Breast epithelium (tissue), 4 donors: ENCODE data around the gene RIPOR3. TPM values are rescaled to one million over a fixed set of nuclear protein-coding genes. Genes with fewer than 3 reads are reported as not detected.

Experiments
- DNase-seq, 2 donors: peaks; one replicate each; pipeline ENCODE4 v3.0.0-alpha.2; 2019; ENCODE audit warnings: low spot score in 2 of 2
- H3K27ac ChIP-seq, 2 donors: fragments of 200-600 bp; sonication (generic) in 1 of 2; one replicate each; pipeline ENCODE4 v1.5.1; 2016 to 2019; ENCODE audit warnings: mild to moderate bottlenecking in 1 of 2
- H3K27me3 ChIP-seq, 2 donors: fragments of 200-600 bp; sonication (generic) in 1 of 2; one replicate each; pipeline versions ENCODE4 v1.5.1 to v1.6.0; 2017 to 2019; ENCODE audit warnings: control low read depth in 1 of 2, mild to moderate bottlenecking in 1 of 2
- H3K36me3 ChIP-seq: fragments of 200-600 bp; one replicate; pipeline ENCODE4 v1.5.1; 2019
- H3K4me1 ChIP-seq, 2 donors: fragments of 200-600 bp; sonication (generic); one replicate each; pipeline ENCODE4 v1.5.1; 2016 to 2019; ENCODE audit warnings: control low read depth in 1 of 2
- H3K4me3 ChIP-seq, 3 donors: fragments of 200-600 bp; sonication (generic); 1 replicate in 2 of 3; 2 replicates in 1 of 3; pipeline ENCODE4 v1.5.1; 2016 to 2019; ENCODE audit warnings: mild to moderate bottlenecking in 3 of 3, moderate library complexity in 2 of 3
- H3K9me3 ChIP-seq, 2 donors: fragments of 200-600 bp; sonication (generic) in 1 of 2; one replicate each; pipeline ENCODE4 v1.5.1; 2016 to 2019; ENCODE audit warnings: control low read depth in 1 of 2
- POLR2A ChIP-seq: fragments of 450-650 bp; IDR thresholded peaks from one replicate; pipeline ENCODE4 v1.6.1; 2016; ENCODE audit warnings: antibody characterized with exemption, mild to moderate bottlenecking, moderate library complexity
- POLR2AphosphoS5 ChIP-seq, 3 donors: sonication (generic); formaldehyde crosslinking; IDR thresholded peaks; one replicate each; pipeline ENCODE4 v1.6.1; 2017; ENCODE audit warnings: antibody characterized with exemption in 3 of 3
- intact Hi-C: fragments of 100-400 bp; cut with DNase I; formaldehyde crosslinking; loops from one replicate; pipeline ENCODE4 v1.15.1; 2023; ENCODE audit warnings: low total_unique reads
- total RNA-seq, 3 donors: library from RNA; depleted of rRNA; stranded (reverse); fragments of >200 nt; gene quantifications; one replicate each; pipeline ENCODE4 v1.1.0, GENCODE V29; 2016
- TF ChIP-seq, protein P1 (sequence below), 3 donors: fragments of 450-650 bp; IDR thresholded peaks; one replicate each; pipeline ENCODE4 v1.5.1; 2016 to 2017; ENCODE audit warnings: antibody characterized with exemption in 3 of 3, mild to moderate bottlenecking in 3 of 3, moderate library complexity in 3 of 3

Gene RIPOR3
- total RNA-seq, 3 donors from 2014 or later, result 4.5 to 35.5 (median 26.9) TPM

DNA sequence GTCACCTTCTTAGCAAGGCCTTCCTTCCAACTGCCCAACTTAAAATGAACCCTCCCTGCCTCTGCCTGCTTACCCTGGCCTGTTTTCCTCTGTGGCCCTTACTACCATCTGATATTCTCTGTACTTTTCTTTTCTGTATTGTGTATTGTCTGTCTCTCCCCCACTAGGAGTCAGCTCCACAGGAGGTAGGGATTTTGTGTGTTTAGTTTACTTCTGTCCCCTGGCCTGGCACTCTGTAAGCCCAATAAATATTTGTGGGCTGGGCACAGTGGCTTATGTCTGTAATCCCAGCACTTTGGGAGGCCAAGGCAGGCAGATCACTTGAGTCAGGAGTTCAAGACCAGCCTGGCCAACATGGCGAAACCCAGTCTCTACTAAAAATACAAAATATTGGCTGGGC, 72.8 kb downstream of the RIPOR3 start:
- H3K9me3 ChIP-seq, result peaks cover 7 to 9% of the 10 kb centered on the region in 2 donors
- no peak overlapping the region for H3K4me3 ChIP-seq
- no peaks in the 10 kb centered on the region for H3K36me3 ChIP-seq
- no peaks in the 10 kb centered on the region for H3K27me3 ChIP-seq
- no peak overlapping the region for H3K27ac ChIP-seq
- no peaks in the 10 kb centered on the region for H3K4me1 ChIP-seq
- TF ChIP-seq POLR2A (no peak), POLR2AphosphoS5 (IDR thresholded peaks at IDR 0.05) (no peak)
- TF ChIP-seq, protein P1, sequence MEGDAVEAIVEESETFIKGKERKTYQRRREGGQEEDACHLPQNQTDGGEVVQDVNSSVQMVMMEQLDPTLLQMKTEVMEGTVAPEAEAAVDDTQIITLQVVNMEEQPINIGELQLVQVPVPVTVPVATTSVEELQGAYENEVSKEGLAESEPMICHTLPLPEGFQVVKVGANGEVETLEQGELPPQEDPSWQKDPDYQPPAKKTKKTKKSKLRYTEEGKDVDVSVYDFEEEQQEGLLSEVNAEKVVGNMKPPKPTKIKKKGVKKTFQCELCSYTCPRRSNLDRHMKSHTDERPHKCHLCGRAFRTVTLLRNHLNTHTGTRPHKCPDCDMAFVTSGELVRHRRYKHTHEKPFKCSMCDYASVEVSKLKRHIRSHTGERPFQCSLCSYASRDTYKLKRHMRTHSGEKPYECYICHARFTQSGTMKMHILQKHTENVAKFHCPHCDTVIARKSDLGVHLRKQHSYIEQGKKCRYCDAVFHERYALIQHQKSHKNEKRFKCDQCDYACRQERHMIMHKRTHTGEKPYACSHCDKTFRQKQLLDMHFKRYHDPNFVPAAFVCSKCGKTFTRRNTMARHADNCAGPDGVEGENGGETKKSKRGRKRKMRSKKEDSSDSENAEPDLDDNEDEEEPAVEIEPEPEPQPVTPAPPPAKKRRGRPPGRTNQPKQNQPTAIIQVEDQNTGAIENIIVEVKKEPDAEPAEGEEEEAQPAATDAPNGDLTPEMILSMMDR (IDR thresholded peaks at IDR 0.05), result no peak
- intact Hi-C loops, result no loop called here
- no peak for DNase-seq

DNA sequence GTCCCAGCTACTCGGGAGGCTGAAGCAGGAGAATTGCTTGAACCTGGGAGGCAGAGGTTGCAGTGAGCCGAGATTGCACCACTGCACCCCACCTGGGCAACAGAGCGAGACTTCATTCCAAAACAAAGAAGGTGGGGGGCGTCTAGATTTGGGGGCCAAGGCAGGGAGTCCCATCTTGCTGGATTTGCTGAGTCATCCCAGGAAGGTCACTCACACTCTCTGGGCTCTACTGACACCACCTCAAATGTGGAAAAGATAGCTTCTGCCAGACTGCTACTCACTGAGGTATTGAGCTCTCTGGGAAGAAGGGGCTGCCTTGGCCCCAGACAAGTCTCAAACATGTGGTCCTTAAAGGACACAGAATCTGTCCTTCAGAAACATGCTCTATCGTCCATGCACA, 74.3 kb downstream of the RIPOR3 start:
- Histone ChIP-seq H3K4me3 (no peak overlapping the region), H3K4me1 (no peaks in the 10 kb centered on the region), H3K9me3 (peaks cover 7 to 9% of the 10 kb centered on the region in 2 donors), H3K27ac (no peak overlapping the region), H3K27me3 (no peaks in the 10 kb centered on the region), H3K36me3 (no peaks in the 10 kb centered on the region)
- DNase-seq, result no peak
- intact Hi-C loops, result no loop called here
- TF ChIP-seq POLR2A (no peak), POLR2AphosphoS5 (IDR thresholded peaks at IDR 0.05) (no peak)
- TF ChIP-seq, protein P1 (IDR thresholded peaks at IDR 0.05), result no peak

DNA sequence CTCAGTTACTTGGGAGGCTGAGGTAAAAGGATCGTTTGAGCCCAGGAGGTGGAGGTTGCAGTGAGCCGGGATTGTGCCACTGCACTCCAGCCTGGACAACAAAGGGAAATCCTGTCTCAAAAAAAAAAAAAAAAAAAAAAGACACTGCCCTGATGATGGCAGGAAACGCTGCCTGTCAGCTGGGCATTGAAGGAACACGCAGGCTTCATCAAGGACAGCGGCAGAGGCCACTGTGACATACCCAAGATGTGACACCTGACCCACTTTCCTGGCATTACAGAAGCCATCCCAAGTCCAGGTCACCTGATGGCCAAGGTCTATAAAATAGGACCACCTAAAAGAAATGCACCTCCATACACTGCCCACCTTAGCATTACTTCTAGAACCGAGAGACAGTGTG, 75.9 kb downstream of the RIPOR3 start:
- H3K36me3 ChIP-seq, result no peaks in the 10 kb centered on the region
- H3K27ac ChIP-seq, result no peak overlapping the region
- no peak overlapping the region for H3K4me3 ChIP-seq
- H3K4me1 ChIP-seq, result no peaks in the 10 kb centered on the region
- no peak for DNase-seq
- TF ChIP-seq POLR2A (no peak), POLR2AphosphoS5 (IDR thresholded peaks at IDR 0.05) (no peak)
- TF ChIP-seq, protein P1 (IDR thresholded peaks at IDR 0.05), result no peak
- intact Hi-C loops, result no loop called here
- no peaks in the 10 kb centered on the region for H3K9me3 ChIP-seq
- H3K27me3 ChIP-seq, result no peaks in the 10 kb centered on the region

DNA sequence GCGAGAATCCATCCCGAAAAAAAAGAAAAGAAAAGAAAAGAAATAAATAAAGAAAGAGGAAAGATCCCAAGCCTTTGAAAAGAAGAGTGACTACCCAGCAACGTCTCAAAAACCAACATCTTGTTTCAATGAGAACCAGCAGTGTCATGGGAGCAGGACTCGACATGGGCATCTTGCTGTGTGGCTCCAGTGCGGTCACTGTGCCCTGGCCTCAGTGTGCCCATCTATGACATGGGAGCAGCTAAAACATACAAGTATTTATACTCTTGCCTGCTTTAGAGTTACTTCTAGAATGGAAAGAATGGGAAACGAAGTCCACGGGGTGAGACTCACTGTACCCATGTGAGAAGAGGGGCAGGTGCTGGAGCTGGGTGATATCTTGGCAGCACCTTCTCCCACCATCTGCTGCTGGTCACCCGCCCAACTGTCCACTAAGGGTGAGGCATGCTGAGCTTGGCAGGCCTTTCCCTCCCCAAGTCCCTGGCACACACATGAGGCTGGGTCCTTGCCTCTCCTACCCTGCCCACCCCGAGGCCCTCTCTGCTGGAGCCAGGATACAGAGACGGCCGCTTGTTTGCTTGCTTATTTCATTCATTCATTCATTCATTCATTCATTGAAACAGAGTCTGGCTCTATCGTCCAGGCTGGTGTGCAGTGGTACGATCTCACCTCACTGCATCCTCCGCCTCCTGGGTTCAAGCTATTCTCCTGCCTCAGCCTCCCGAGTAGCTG, 77.7 kb downstream of the RIPOR3 start:
- TF ChIP-seq, protein P1 (IDR thresholded peaks at IDR 0.05), result no peak
- no peak for TF ChIP-seq POLR2AphosphoS5 (IDR thresholded peaks at IDR 0.05)
- TF ChIP-seq POLR2A, result no peak
- Histone ChIP-seq H3K27ac (no peak overlapping the region), H3K27me3 (no peaks in the 10 kb centered on the region), H3K9me3 (no peaks in the 10 kb centered on the region), H3K36me3 (no peaks in the 10 kb centered on the region), H3K4me3 (no peak overlapping the region), H3K4me1 (no peaks in the 10 kb centered on the region)
- intact Hi-C loops, result no loop called here
- DNase-seq, result no peak

DNA sequence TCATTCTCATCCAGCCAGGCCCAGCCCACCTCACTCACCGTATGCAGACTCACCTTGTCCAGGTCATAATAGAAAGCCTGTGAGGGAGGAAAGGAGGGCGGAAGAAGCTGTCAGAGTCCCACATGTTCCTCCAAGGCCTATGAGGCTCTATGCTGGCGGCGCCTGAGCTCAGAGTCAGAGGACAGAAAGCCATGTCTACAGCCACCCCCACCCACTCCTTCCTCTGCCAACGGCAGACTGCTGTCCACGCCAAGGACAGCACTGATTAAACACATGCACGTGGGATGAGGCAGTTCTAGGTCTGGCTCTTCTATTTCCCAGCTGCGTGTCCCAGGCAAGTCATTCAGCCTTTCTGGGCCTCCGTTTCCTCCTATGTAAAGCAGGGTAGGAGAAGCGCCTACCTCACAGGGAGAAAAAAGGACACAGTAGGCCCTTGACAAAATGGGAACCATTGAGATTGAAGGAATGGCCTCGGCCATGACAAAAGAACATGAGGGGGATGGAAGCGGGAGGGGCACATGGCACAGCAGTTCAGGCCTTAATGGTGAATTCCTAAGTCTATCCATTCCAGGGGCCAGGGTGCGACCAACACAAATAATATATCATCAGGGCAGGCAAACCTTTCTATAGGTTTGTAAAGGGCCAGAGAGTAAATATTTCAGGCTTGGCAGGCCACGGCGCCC, 80.1 kb downstream of the RIPOR3 start:
- Histone ChIP-seq H3K36me3 (no peaks in the 10 kb centered on the region), H3K27me3 (no peaks in the 10 kb centered on the region), H3K4me3 (no peak overlapping the region), H3K4me1 (no peaks in the 10 kb centered on the region), H3K9me3 (no peaks in the 10 kb centered on the region), H3K27ac (no peak overlapping the region)
- intact Hi-C loops, result no loop called here
- TF ChIP-seq, protein P1 (IDR thresholded peaks at IDR 0.05), result no peak
- TF ChIP-seq POLR2AphosphoS5 (IDR thresholded peaks at IDR 0.05) (no peak), POLR2A (no peak)
- no peak for DNase-seq
